A549 (cell line): ENCODE results near the gene XRCC3. TPM values are rescaled to one million over a fixed set of nuclear protein-coding genes. Genes with fewer than 3 reads are reported as not detected.

ENCODE experiments used
- ATAC-seq, 2 experiments: fragments of 200-7000 bp in 1 of 2; fragments of >200 bp in 1 of 2; cut with Nextera tagmentation in 1 of 2; cut with Tn5 transposase in 1 of 2; 3 replicates each; pipeline versions ENCODE4 v1.8.0 to v1.9.1; 2018 to 2020; ENCODE audit warnings: mild to moderate bottlenecking in 1 of 2, moderate library complexity in 1 of 2
- CTCF ChIA-PET: fragments of 300-600 bp; sonication (Branson Sonifier 250); formaldehyde crosslinking; extraction: SDS; loops from one replicate; lab custom pipeline; 2021; ENCODE audit warnings: antibody characterized with exemption, inconsistent platforms; lab: Yijun Ruan, JAX
- POLR2A ChIA-PET: fragments of 350-600 bp; formaldehyde crosslinking; extraction: SDS; loops from one replicate; lab custom pipeline; 2021; ENCODE audit warnings: antibody characterized with exemption, inconsistent platforms; lab: Yijun Ruan, JAX
- DNase-seq, 2 experiments: peaks; one replicate each; pipeline versions ENCODE4 v3.0.0 to v3.0.0-alpha.2; 2011 to 2016; ENCODE audit warnings: low read depth in 1 of 2, low spot score in 1 of 2
- FAIRE-seq: peaks from 2 replicates; lab custom pipeline; 2011; peaks lifted over from hg19 to GRCh38; lab: Jason Lieb, UNC
- H3K27ac ChIP-seq, 2 experiments: fragments of >200 bp; sonication (Bioruptor Twin); formaldehyde crosslinking; 3 replicates each; pipeline ENCODE4 v1.5.1; 2016 to 2017
- H3K4me1 ChIP-seq: fragments of >200 bp; sonication (Bioruptor Twin); formaldehyde crosslinking; 3 replicates; pipeline ENCODE4 v1.6.1; 2016
- H3K4me2 ChIP-seq: fragments of >200 bp; sonication (Bioruptor Twin); formaldehyde crosslinking; 3 replicates; pipeline ENCODE4 v1.6.1; 2016
- H3K4me3 ChIP-seq: fragments of >200 bp; sonication (Bioruptor Twin); formaldehyde crosslinking; 3 replicates; pipeline ENCODE4 v1.5.1; 2016
- H3K9me3 ChIP-seq: fragments of >200 bp; sonication (Bioruptor Twin); formaldehyde crosslinking; 3 replicates; pipeline ENCODE4 v1.6.1; 2016
- CBX2 ChIP-seq: fragments of 200-600 bp; sonication (generic); IDR thresholded peaks from 2 replicates; pipeline ENCODE4 v1.6.1; 2016; ENCODE audit warnings: low read depth, mild to moderate bottlenecking, borderline replicate concordance
- E2F6 ChIP-seq: IDR thresholded peaks from 2 replicates; pipeline ENCODE4 v1.6.1; 2012; ENCODE audit warnings: low read depth, borderline replicate concordance
- EHMT2 ChIP-seq: fragments of 200-600 bp; sonication (generic); IDR thresholded peaks from 2 replicates; pipeline ENCODE4 v1.6.1; 2016; ENCODE audit warnings: antibody characterized with exemption, low read depth, mild to moderate bottlenecking, moderate library complexity
- FOSL2 ChIP-seq, 2 experiments: fragments of 450-650 bp in 1 of 2; fragments of >200 bp in 1 of 2; sonication (Bioruptor Twin) in 1 of 2; formaldehyde crosslinking; IDR thresholded peaks; 2 replicates each; pipeline versions ENCODE4 v1.5.0 to v1.6.1; 2016 to 2020; ENCODE audit warnings: mild to moderate bottlenecking in 1 of 2, moderate library complexity in 1 of 2
- GATA3 ChIP-seq: IDR thresholded peaks from 2 replicates; pipeline ENCODE4 v1.6.1; 2012; ENCODE audit warnings: borderline replicate concordance
- HDAC2 ChIP-seq: fragments of 200-600 bp; sonication (generic); IDR thresholded peaks from 2 replicates; pipeline ENCODE4 v1.6.1; 2016
- HES2 ChIP-seq: fragments of >200 bp; sonication (Bioruptor Twin); formaldehyde crosslinking; IDR thresholded peaks from 2 replicates; pipeline ENCODE4 v1.6.1; 2016
- HEYL ChIP-seq: fragments of 250-450 bp; sonication (Bioruptor Pico); IDR thresholded peaks from 2 replicates; pipeline ENCODE4 v1.8.0; 2021; ENCODE audit warnings: mild to moderate bottlenecking, moderate library complexity
- HOXA7 ChIP-seq: fragments of 250-450 bp; sonication (Bioruptor Pico); IDR thresholded peaks from 2 replicates; pipeline ENCODE4 v1.5.0; 2020; ENCODE audit warnings: mild to moderate bottlenecking, moderate library complexity
- HOXB13 ChIP-seq: fragments of 250-450 bp; sonication (Bioruptor Pico); IDR thresholded peaks from 2 replicates; pipeline ENCODE4 v1.5.0; 2020; ENCODE audit warnings: low read depth, mild to moderate bottlenecking, moderate library complexity
- HOXB5 ChIP-seq: fragments of 250-450 bp; sonication (Bioruptor Pico); IDR thresholded peaks from 2 replicates; pipeline ENCODE4 v1.5.0; 2020; ENCODE audit warnings: mild to moderate bottlenecking, moderate library complexity
- JUN ChIP-seq, 2 experiments: fragments of >200 bp; sonication (Bioruptor Twin); formaldehyde crosslinking; IDR thresholded peaks; 2 replicates in 1 of 2; 3 replicates in 1 of 2; pipeline ENCODE4 v1.6.1; 2016 to 2017
- JUNB ChIP-seq: fragments of >200 bp; sonication (Bioruptor Twin); formaldehyde crosslinking; IDR thresholded peaks from 2 replicates; pipeline ENCODE4 v1.6.1; 2016
- KDM5A ChIP-seq: fragments of 200-600 bp; sonication (generic); IDR thresholded peaks from 2 replicates; pipeline ENCODE4 v1.6.1; 2016; ENCODE audit warnings: antibody characterized with exemption, mild to moderate bottlenecking
- MAX ChIP-seq: IDR thresholded peaks from 2 replicates; pipeline ENCODE4 v1.6.1; 2012
- MAZ ChIP-seq: fragments of 150-350 bp; IDR thresholded peaks from 2 replicates; pipeline ENCODE4 v1.6.1; 2014; ENCODE audit warnings: antibody characterized with exemption, low read depth, low read length, borderline replicate concordance
- MYC ChIP-seq: IDR thresholded peaks from 2 replicates; pipeline ENCODE4 v1.6.1; 2012; ENCODE audit warnings: mild to moderate bottlenecking, inconsistent platforms, low read length, improper control_type of control experiment, borderline replicate concordance
- NFE2L2 ChIP-seq: fragments of 150-350 bp; conservative IDR thresholded peaks from 2 replicates; pipeline ENCODE4 v1.6.1; 2014; ENCODE audit warnings: low read length
- PBX3 ChIP-seq: IDR thresholded peaks from 2 replicates; pipeline ENCODE4 v1.6.1; 2012
- PHF8 ChIP-seq: fragments of 200-600 bp; sonication (generic); IDR thresholded peaks from 2 replicates; pipeline ENCODE4 v1.6.1; 2016; ENCODE audit warnings: low read depth, mild to moderate bottlenecking, antibody characterized with exemption, moderate library complexity, borderline replicate concordance
- POLR2A ChIP-seq: IDR thresholded peaks from 2 replicates; pipeline ENCODE4 v1.6.1; 2012; ENCODE audit warnings: mild to moderate bottlenecking, low read length
- POLR2AphosphoS2 ChIP-seq: conservative IDR thresholded peaks from 2 replicates; pipeline ENCODE4 v1.6.1; 2012; ENCODE audit warnings: low read length, improper control_type of control experiment, inconsistent platforms
- RARB ChIP-seq: fragments of 250-450 bp; sonication (Bioruptor Pico); IDR thresholded peaks from 2 replicates; pipeline ENCODE4 v1.8.0; 2021; ENCODE audit warnings: mild to moderate bottlenecking, moderate library complexity
- RFX5 ChIP-seq: fragments of 450-650 bp; IDR thresholded peaks from 2 replicates; pipeline ENCODE4 v1.7.1; 2014; ENCODE audit warnings: antibody characterized with exemption, mild to moderate bottlenecking, moderate library complexity
- SMC3 ChIP-seq: fragments of >200 bp; sonication (Bioruptor Twin); formaldehyde crosslinking; IDR thresholded peaks from 3 replicates; pipeline ENCODE4 v1.6.1; 2018; ENCODE audit warnings: inconsistent platforms
- SREBF2 ChIP-seq: fragments of 450-650 bp; IDR thresholded peaks from 2 replicates; pipeline ENCODE4 v1.6.1; 2014; ENCODE audit warnings: mild to moderate bottlenecking, moderate library complexity
- TP53 ChIP-seq: fragments of 250-450 bp; sonication (Bioruptor Pico); IDR thresholded peaks from 2 replicates; pipeline ENCODE4 v1.5.0; 2021; ENCODE audit warnings: mild to moderate bottlenecking, moderate library complexity
- WGBS: methylation state at CpG from one replicate; pipeline ENCODE4 v1.1.6; 2017; ENCODE audit errors: missing lambda C conversion rate; 5-methylcytosine and 5-hydroxymethylcytosine counted together
- polyA minus RNA-seq: library from RNA; depleted of rRNA, polyadenylated mRNA; stranded (reverse); fragments of >200 nt; gene quantifications from 2 replicates; pipeline ENCODE4 v1.2.3, GENCODE V29; 2011; rRNA and poly(A)+ RNA removed
- polyA plus RNA-seq, 4 experiments: library from polyadenylated mRNA; depleted of rRNA in 3 of 4; stranded (reverse); fragments of >200 nt; fragmentation: RNase III in 1 of 4; extraction: RNeasy Plus Mini Kit Qiagen cat#74134 plus additional on column Dnase treatment in 1 of 4; gene quantifications; 2 replicates in 3 of 4; 3 replicates in 1 of 4; pipeline ENCODE4 v1.2.3, GENCODE V29; 2011 to 2017
- TF ChIP-seq, protein P1 (sequence below): fragments of 200-600 bp; sonication (generic); IDR thresholded peaks from 2 replicates; pipeline ENCODE4 v1.6.1; 2016; ENCODE audit warnings: antibody characterized with exemption, mild to moderate bottlenecking, moderate library complexity
- TF ChIP-seq, protein P2 (sequence below): fragments of 250-450 bp; sonication (Bioruptor Pico); IDR thresholded peaks from 2 replicates; pipeline ENCODE4 v1.5.0; 2021; ENCODE audit warnings: mild to moderate bottlenecking, moderate library complexity, borderline replicate concordance
- TF ChIP-seq, protein P3 (sequence below): fragments of 450-650 bp; IDR thresholded peaks from 2 replicates; pipeline ENCODE4 v1.6.1; 2014; ENCODE audit warnings: antibody characterized with exemption

Gene XRCC3
- polyA plus RNA-seq (2011; rRNA removed): 23.0 and 23.2 TPM in 2 replicates
- 31.5 and 45.8 TPM in 2 replicates for polyA plus RNA-seq (2012; cell fraction: cytosol; rRNA removed)
- polyA plus RNA-seq (2012; cell fraction: nucleus; rRNA removed): 75.2 and 79.2 TPM in 2 replicates
- 26.3 to 28.1 TPM (median 27.4 TPM) in 3 replicates for polyA plus RNA-seq (2017; fragmentation: RNase III; extraction: RNeasy Plus Mini Kit Qiagen cat#74134 plus additional on column Dnase treatment)
- 17.3 and 19.5 TPM in 2 replicates for polyA minus RNA-seq

GRCh38 chr14:103715052-103716000 lies at the start of gene XRCC3, which contains the start of gene ZFYVE21:
XRCC3 (minus strand) TSS chr14:103715451; CDS start chr14:103711087, 4,364 bp downstream.
ZFYVE21 (plus strand) TSS chr14:103715810; CDS start chr14:103715842, 32 bp downstream.
- peak; percentile 92 for FAIRE-seq
- CTCF ChIA-PET: no interaction called here
- ATAC-seq: peak; percentile 89 to 97
- WGBS: 3% methylated on average over 44 of the region's 121 CpGs
- Histone ChIP-seq H3K27ac (peak within 1 kb of the TSS; percentile 81 to 95), H3K4me1 (peaks cover 19% of the 10 kb centered on the region; the same call in 2 of the 3 replicates), H3K9me3 (no peaks in the 10 kb centered on the region), H3K4me2 (peak within 1 kb of the TSS; percentile 84), H3K4me3 (peak within 1 kb of the TSS; percentile 80)
- POLR2A ChIA-PET: interaction anchor here (1.2 to 1.5 kb wide), 3 partner anchors 9 to 15 kb away, joined by 3 to 7 read pairs (median 3); no protein-coding TSS in a partner anchor
- DNase-seq: peak; percentile 99 to 100
- TF ChIP-seq FOSL2 (IDR thresholded peaks at IDR 0.05) (no peak), FOSL2 (CRISPR knock-in tag; IDR thresholded peaks at IDR 0.05) (no peak), SMC3 (no peak), TP53 (CRISPR knock-in tag) (no peak), PBX3 (peak; percentile 92), POLR2AphosphoS2 (no peak), JUN (IDR thresholded peaks at IDR 0.05) (peak in 1 of 2 experiments; percentile 66; a peak in 3 of 5 replicates), RARB (CRISPR knock-in tag) (no peak), HES2 (no peak), RFX5 (peak; percentile 55), GATA3 (no peak), CBX2 (no peak), MYC (0 out of 2 replicates have a peak, but pooled peaks have one; percentile 21), KDM5A (peak; percentile 50; the same call in 1 of the 2 replicates), E2F6 (peak; percentile 97), SREBF2 (no peak), EHMT2 (no peak), HOXB13 (CRISPR knock-in tag) (no peak), HDAC2 (no peak), POLR2A (peak; percentile 94), NFE2L2 (no peak), JUNB (no peak), HOXB5 (CRISPR knock-in tag) (peak; percentile 59; the same call in 1 of the 2 replicates), HOXA7 (CRISPR knock-in tag) (no peak), PHF8 (peak; percentile 65), HEYL (CRISPR knock-in tag) (no peak), MAX (peak; percentile 57), MAZ (no peak)
- TF ChIP-seq, protein P1, sequence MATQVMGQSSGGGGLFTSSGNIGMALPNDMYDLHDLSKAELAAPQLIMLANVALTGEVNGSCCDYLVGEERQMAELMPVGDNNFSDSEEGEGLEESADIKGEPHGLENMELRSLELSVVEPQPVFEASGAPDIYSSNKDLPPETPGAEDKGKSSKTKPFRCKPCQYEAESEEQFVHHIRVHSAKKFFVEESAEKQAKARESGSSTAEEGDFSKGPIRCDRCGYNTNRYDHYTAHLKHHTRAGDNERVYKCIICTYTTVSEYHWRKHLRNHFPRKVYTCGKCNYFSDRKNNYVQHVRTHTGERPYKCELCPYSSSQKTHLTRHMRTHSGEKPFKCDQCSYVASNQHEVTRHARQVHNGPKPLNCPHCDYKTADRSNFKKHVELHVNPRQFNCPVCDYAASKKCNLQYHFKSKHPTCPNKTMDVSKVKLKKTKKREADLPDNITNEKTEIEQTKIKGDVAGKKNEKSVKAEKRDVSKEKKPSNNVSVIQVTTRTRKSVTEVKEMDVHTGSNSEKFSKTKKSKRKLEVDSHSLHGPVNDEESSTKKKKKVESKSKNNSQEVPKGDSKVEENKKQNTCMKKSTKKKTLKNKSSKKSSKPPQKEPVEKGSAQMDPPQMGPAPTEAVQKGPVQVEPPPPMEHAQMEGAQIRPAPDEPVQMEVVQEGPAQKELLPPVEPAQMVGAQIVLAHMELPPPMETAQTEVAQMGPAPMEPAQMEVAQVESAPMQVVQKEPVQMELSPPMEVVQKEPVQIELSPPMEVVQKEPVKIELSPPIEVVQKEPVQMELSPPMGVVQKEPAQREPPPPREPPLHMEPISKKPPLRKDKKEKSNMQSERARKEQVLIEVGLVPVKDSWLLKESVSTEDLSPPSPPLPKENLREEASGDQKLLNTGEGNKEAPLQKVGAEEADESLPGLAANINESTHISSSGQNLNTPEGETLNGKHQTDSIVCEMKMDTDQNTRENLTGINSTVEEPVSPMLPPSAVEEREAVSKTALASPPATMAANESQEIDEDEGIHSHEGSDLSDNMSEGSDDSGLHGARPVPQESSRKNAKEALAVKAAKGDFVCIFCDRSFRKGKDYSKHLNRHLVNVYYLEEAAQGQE: no peak
- TF ChIP-seq, protein P2, sequence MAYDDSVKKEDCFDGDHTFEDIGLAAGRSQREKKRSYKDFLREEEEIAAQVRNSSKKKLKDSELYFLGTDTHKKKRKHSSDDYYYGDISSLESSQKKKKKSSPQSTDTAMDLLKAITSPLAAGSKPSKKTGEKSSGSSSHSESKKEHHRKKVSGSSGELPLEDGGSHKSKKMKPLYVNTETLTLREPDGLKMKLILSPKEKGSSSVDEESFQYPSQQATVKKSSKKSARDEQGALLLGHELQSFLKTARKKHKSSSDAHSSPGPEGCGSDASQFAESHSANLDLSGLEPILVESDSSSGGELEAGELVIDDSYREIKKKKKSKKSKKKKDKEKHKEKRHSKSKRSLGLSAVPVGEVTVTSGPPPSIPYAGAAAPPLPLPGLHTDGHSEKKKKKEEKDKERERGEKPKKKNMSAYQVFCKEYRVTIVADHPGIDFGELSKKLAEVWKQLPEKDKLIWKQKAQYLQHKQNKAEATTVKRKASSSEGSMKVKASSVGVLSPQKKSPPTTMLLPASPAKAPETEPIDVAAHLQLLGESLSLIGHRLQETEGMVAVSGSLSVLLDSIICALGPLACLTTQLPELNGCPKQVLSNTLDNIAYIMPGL (CRISPR knock-in tag): no peak
- TF ChIP-seq, protein P3, sequence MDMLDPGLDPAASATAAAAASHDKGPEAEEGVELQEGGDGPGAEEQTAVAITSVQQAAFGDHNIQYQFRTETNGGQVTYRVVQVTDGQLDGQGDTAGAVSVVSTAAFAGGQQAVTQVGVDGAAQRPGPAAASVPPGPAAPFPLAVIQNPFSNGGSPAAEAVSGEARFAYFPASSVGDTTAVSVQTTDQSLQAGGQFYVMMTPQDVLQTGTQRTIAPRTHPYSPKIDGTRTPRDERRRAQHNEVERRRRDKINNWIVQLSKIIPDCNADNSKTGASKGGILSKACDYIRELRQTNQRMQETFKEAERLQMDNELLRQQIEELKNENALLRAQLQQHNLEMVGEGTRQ: peak; percentile 85
